ENCODE results near the gene TRPC4. TPM values are rescaled to one million over a fixed set of nuclear protein-coding genes. Genes with fewer than 3 reads are reported as not detected.

Gene TRPC4
- total RNA-seq, 1 experiment from 2014 or later = 19.0 TPM

DNA sequence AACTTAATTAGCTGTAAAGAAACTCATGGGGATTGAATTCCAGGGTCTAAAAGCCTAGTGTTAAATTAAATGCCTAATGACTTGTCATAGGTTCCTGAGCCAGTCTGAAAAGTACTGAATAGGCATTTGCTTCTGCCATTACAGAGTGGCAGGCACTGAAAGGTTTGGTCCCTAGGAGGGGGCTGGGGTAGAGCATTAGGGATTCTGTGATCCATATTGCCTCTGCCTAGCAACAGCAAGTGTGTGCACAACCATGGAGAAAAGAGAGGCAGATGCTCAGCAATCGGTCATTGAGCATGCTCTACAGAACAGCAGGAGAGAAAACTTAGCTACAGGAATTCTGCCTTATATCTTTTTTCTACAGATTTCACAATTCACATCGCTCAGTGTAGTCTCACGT is 133.5 kb downstream of the TRPC4 start:
- Histone ChIP-seq H3K23ac (ENCODE audit: insufficient read length, low read depth, low read length) (no peak overlapping the region), H3K18ac (ENCODE audit: insufficient read length, low read depth, low read length) (no peak overlapping the region), H3K56ac (ENCODE audit: insufficient read length, low read depth, low read length) (no peak overlapping the region), H2AFZ (ENCODE audit: low read length) (no peak overlapping the region), H3K4ac (ENCODE audit: low read depth, low read length) (no peak overlapping the region), H3K9me3 (ENCODE audit: control insufficient read depth, low read depth, low read length) (no peaks in the 10 kb centered on the region), H4K8ac (replicated peaks; ENCODE audit: insufficient read length, low read depth, low read length) (no peak overlapping the region), H2BK20ac (ENCODE audit: low read depth, low read length, poor library complexity, severe bottlenecking) (no peak overlapping the region), H3K4me2 (ENCODE audit: insufficient read depth, insufficient read length, low read length) (no peak overlapping the region), H3K9ac (ENCODE audit: extremely low read depth, insufficient read length, low read length) (no peak overlapping the region), H3K4me1 (ENCODE audit: insufficient read depth, low read length) (0 out of 2 replicates have a peak, but pooled peaks cover 3% of the 10 kb centered on the region), H4K91ac (ENCODE audit: insufficient read length, low read depth, low read length) (no peak overlapping the region), H2BK5ac (ENCODE audit: insufficient read length, low read length) (no peak overlapping the region), H3K27ac (ENCODE audit: insufficient read length, low read depth, low read length) (no peak overlapping the region), H2BK15ac (ENCODE audit: low read depth, low read length) (no peak overlapping the region), H2BK12ac (ENCODE audit: insufficient read length, low read depth, low read length) (no peak overlapping the region), H2BK120ac (ENCODE audit: low read depth, low read length, poor library complexity, severe bottlenecking) (no peak overlapping the region), H3T11ph (ENCODE audit: low read length) (no peak overlapping the region), H4K20me1 (ENCODE audit: control insufficient read depth, insufficient read depth, insufficient read length) (no peaks in the 10 kb centered on the region), H3K79me2 (ENCODE audit: insufficient read depth, low read length) (no peaks in the 10 kb centered on the region), H2AK5ac (ENCODE audit: insufficient read length, low read length) (no peak overlapping the region), H4K5ac (ENCODE audit: insufficient read length, low read depth, low read length) (no peak overlapping the region), H3K14ac (ENCODE audit: insufficient read depth, low read length) (no peak overlapping the region), H3K27me3 (ENCODE audit: insufficient read depth, low read length) (no peaks in the 10 kb centered on the region), H3K23me2 (ENCODE audit: insufficient read length, low read depth, low read length, poor library complexity, severe bottlenecking) (no peaks in the 10 kb centered on the region), H3K79me1 (ENCODE audit: insufficient read depth, low read depth, low read length, poor library complexity, severe bottlenecking) (no peaks in the 10 kb centered on the region)
- Mint-ChIP-seq H3K36me3 (ENCODE audit: insufficient read depth in 1 of 3, low read depth in 3 of 3) (no peaks in the 10 kb centered on the region; a peak in 1 of 7 replicates), H3K27me3 (ENCODE audit: low read depth) (no peaks in the 10 kb centered on the region), H3K4me1 (peaks cover 6 to 16% of the 10 kb centered on the region in 2 experiments), H3K9me3 (no peaks in the 10 kb centered on the region), H3K27ac (no peak overlapping the region), H3K4me3 (no peak overlapping the region)
- DNase-seq = no peak
- TF ChIP-seq, protein P1, sequence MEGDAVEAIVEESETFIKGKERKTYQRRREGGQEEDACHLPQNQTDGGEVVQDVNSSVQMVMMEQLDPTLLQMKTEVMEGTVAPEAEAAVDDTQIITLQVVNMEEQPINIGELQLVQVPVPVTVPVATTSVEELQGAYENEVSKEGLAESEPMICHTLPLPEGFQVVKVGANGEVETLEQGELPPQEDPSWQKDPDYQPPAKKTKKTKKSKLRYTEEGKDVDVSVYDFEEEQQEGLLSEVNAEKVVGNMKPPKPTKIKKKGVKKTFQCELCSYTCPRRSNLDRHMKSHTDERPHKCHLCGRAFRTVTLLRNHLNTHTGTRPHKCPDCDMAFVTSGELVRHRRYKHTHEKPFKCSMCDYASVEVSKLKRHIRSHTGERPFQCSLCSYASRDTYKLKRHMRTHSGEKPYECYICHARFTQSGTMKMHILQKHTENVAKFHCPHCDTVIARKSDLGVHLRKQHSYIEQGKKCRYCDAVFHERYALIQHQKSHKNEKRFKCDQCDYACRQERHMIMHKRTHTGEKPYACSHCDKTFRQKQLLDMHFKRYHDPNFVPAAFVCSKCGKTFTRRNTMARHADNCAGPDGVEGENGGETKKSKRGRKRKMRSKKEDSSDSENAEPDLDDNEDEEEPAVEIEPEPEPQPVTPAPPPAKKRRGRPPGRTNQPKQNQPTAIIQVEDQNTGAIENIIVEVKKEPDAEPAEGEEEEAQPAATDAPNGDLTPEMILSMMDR (conservative IDR thresholded peaks at IDR 0.05) = no peak
- WGBS (ENCODE audit: extremely low coverage, insufficient read length, low lambda C conversion rate) = no CpG with 5 or more reads among the region's 3 CpGs

Measured in H9 (cell line).